Measurements from ENCODE around the gene POLA1.

Gene POLA1

DNA sequence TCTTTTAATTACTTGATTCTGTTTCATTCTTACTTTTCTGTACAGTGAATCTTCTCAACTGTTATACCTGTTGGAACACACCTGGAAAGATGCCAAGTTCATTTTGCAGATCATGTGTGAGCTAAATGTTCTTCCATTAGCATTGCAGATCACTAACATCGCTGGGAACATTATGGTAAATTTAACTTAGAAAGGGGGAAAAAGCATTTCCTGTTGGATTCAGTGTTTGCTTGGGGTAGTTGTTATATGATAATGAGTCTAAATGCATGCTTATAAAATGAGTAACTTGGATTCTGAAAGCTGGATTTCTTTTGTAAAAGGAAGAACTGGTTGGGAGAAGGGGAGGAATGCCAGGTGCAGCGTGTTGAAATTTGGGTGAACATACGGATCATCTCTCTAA, 47.6 kb downstream of the POLA1 start:
- peaks cover 14% of the 10 kb centered on the region for H3K36me3 Mint-ChIP-seq
- no peak for DNase-seq (ENCODE audit: low spot score in 2 of 2)
- H3K4me3 Mint-ChIP-seq, result no peak overlapping the region

GRCh38 chrX:24748196-24748595, 54.5 kb downstream of the POLA1 start:
- ATAC-seq (ENCODE audit: low read depth), result no peak
- no peaks in the 10 kb centered on the region for H3K27me3 Mint-ChIP-seq
- no peak overlapping the region for H3K4me3 Mint-ChIP-seq
- no peaks in the 10 kb centered on the region for H3K9me3 Mint-ChIP-seq
- no peak for DNase-seq (ENCODE audit: low spot score in 2 of 2)
- no peak overlapping the region for H3K27ac Mint-ChIP-seq
- H3K36me3 Mint-ChIP-seq, result no peaks in the 10 kb centered on the region
- H3K4me1 Mint-ChIP-seq, result no peaks in the 10 kb centered on the region

More for the DNA sequence above, 47.6 kb downstream of the POLA1 start:
- no peak overlapping the region for H3K27ac Mint-ChIP-seq
- no peak for ATAC-seq (ENCODE audit: low read depth)
- no peaks in the 10 kb centered on the region for H3K4me1 Mint-ChIP-seq
- H3K27me3 Mint-ChIP-seq, result no peaks in the 10 kb centered on the region
- H3K9me3 Mint-ChIP-seq, result no peaks in the 10 kb centered on the region

GRCh38 chrX:24759786-24760185, 66.1 kb downstream of the POLA1 start:
- Mint-ChIP-seq H3K36me3 (peaks cover 18% of the 10 kb centered on the region), H3K27ac (no peak overlapping the region)
- no peak for DNase-seq (ENCODE audit: low spot score in 2 of 2)

GRCh38 chrX:24760363-24761000, 66.8 kb downstream of the POLA1 start:
- DNase-seq (ENCODE audit: low spot score in 2 of 2) (no peak), ATAC-seq (ENCODE audit: low read depth) (no peak)
- no peak overlapping the region for H3K4me3 Mint-ChIP-seq
- H3K4me1 Mint-ChIP-seq, result peaks cover 4% of the 10 kb centered on the region
- peaks cover 22% of the 10 kb centered on the region for H3K36me3 Mint-ChIP-seq
- no peaks in the 10 kb centered on the region for H3K9me3 Mint-ChIP-seq
- H3K27ac Mint-ChIP-seq, result no peak overlapping the region
- H3K27me3 Mint-ChIP-seq, result no peaks in the 10 kb centered on the region

More at GRCh38 chrX:24759786-24760185, 66.1 kb downstream of the POLA1 start:
- Mint-ChIP-seq H3K4me3 (no peak overlapping the region), H3K27me3 (no peaks in the 10 kb centered on the region), H3K4me1 (peaks cover 2% of the 10 kb centered on the region), H3K9me3 (no peaks in the 10 kb centered on the region)
- no peak for ATAC-seq (ENCODE audit: low read depth)

- Mint-ChIP-seq H3K27ac (no peak overlapping the region), H3K27me3 (no peaks in the 10 kb centered on the region), H3K4me3 (no peak overlapping the region), H3K9me3 (no peaks in the 10 kb centered on the region), H3K36me3 (peaks cover 26% of the 10 kb centered on the region), H3K4me1 (peaks cover 4% of the 10 kb centered on the region)
- ATAC-seq (ENCODE audit: low read depth) (no peak), DNase-seq (ENCODE audit: low spot score in 2 of 2) (no peak)
Measured at GRCh38 chrX:24761306-24761705, 67.6 kb downstream of the POLA1 start.

- Mint-ChIP-seq H3K27me3 (no peaks in the 10 kb centered on the region), H3K27ac (no peak overlapping the region), H3K4me1 (peaks cover 4% of the 10 kb centered on the region), H3K9me3 (no peaks in the 10 kb centered on the region), H3K36me3 (peaks cover 31% of the 10 kb centered on the region), H3K4me3 (no peak overlapping the region)
- no peak for DNase-seq (ENCODE audit: low spot score in 2 of 2)
- no peak for ATAC-seq (ENCODE audit: low read depth)
Measured at GRCh38 chrX:24763989-24764388, 70.3 kb downstream of the POLA1 start.

- no peak overlapping the region for H3K4me3 Mint-ChIP-seq
- H3K36me3 Mint-ChIP-seq, result peaks cover 29% of the 10 kb centered on the region
- ATAC-seq (ENCODE audit: low read depth) (no peak), DNase-seq (ENCODE audit: low spot score in 2 of 2) (no peak)
- no peaks in the 10 kb centered on the region for H3K9me3 Mint-ChIP-seq
- no peaks in the 10 kb centered on the region for H3K27me3 Mint-ChIP-seq
- peaks cover 4% of the 10 kb centered on the region for H3K4me1 Mint-ChIP-seq
- no peak overlapping the region for H3K27ac Mint-ChIP-seq
Measured at GRCh38 chrX:24767557-24767956, 73.8 kb downstream of the POLA1 start.

- H3K4me1 Mint-ChIP-seq, result peaks cover 4% of the 10 kb centered on the region
- H3K36me3 Mint-ChIP-seq, result peaks cover 24% of the 10 kb centered on the region
- DNase-seq (ENCODE audit: low spot score in 2 of 2) (no peak), ATAC-seq (ENCODE audit: low read depth) (no peak)
- no peaks in the 10 kb centered on the region for H3K9me3 Mint-ChIP-seq
- H3K27ac Mint-ChIP-seq, result no peak overlapping the region
- H3K4me3 Mint-ChIP-seq, result no peak overlapping the region
- H3K27me3 Mint-ChIP-seq, result no peaks in the 10 kb centered on the region
Measured at GRCh38 chrX:24768556-24768955, 74.8 kb downstream of the POLA1 start.

DNA sequence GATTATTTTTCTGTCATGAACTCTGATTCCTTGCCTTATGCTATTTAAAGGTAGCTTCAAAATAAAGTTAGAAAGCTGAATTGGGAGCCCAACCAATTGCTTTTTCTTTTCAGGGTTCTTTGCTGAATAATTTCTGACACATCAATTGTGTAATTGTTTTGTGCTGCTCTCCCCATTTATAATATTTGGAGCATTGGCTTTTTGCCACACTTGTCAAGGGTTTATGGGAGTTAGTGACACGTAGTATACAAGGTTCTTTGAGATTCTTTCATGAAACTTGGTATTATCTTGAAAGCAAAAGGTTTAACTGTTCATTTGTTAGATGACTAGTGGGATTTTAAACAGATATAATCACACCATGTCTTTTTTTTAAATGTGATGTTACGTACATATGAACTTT, 80.9 kb downstream of the POLA1 start:
- H3K4me1 Mint-ChIP-seq, result peaks cover 9% of the 10 kb centered on the region
- no peak overlapping the region for H3K27ac Mint-ChIP-seq
- DNase-seq (ENCODE audit: low spot score in 2 of 2), result no peak
- no peak for ATAC-seq (ENCODE audit: low read depth)
- no peaks in the 10 kb centered on the region for H3K27me3 Mint-ChIP-seq
- no peak overlapping the region for H3K4me3 Mint-ChIP-seq
- H3K36me3 Mint-ChIP-seq, result peaks cover 3% of the 10 kb centered on the region
- H3K9me3 Mint-ChIP-seq, result no peaks in the 10 kb centered on the region

DNA sequence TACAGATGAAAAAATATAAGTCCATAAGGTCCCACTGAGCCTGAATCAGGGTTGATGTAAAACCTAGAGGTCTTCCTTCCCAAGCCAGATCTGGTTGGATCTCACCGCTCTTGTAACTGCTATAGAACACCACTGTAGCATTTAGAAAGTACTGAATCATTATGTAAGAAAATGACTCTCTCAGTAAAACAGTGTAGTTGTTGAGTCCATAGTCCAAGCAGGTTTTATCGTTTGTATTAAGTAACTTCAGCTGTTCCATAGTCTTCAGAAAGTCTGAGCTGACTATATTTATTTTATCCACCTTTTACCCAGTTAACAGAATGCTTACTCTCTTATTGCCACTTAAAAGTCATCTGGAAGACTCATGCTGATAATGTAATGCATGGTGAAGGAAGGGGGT, 82.2 kb downstream of the POLA1 start:
- H3K27ac Mint-ChIP-seq, result no peak overlapping the region
- ATAC-seq (ENCODE audit: low read depth) (no peak), DNase-seq (ENCODE audit: low spot score in 2 of 2) (no peak)
- no peaks in the 10 kb centered on the region for H3K9me3 Mint-ChIP-seq
- peaks cover 3% of the 10 kb centered on the region for H3K36me3 Mint-ChIP-seq
- peaks cover 9% of the 10 kb centered on the region for H3K4me1 Mint-ChIP-seq
- no peak overlapping the region for H3K4me3 Mint-ChIP-seq
- no peaks in the 10 kb centered on the region for H3K27me3 Mint-ChIP-seq

DNA sequence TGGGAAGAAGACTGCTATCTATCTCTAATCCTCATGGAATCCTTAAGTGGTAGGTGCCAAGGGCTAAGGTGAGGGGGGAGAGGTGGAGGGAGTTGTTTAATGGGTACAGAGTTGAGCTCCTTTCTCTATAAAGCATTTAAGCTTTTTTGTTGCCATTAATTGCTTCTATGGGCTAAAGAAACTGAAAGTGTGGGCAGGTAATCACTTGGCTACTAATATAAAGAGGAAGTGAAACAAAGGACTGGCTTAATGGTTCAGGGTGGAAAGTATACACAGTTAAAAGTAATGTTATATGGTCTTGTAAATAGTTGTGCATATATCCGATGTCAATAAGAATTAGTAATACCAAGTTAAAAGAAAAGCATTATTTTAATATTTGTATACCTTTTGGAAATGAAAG, 83.9 kb downstream of the POLA1 start:
- Mint-ChIP-seq H3K36me3 (peaks cover 3% of the 10 kb centered on the region), H3K4me3 (peak overlapping the region; percentile 75)

GRCh38 chrX:24782011-24782410, 88.3 kb downstream of the POLA1 start:
- ATAC-seq (ENCODE audit: low read depth) (no peak), DNase-seq (ENCODE audit: low spot score in 2 of 2) (no peak)
- Mint-ChIP-seq H3K4me1 (peaks cover 4% of the 10 kb centered on the region), H3K4me3 (no peak overlapping the region), H3K36me3 (peaks cover 7% of the 10 kb centered on the region), H3K27me3 (no peaks in the 10 kb centered on the region), H3K9me3 (no peaks in the 10 kb centered on the region), H3K27ac (no peak overlapping the region)

More for the DNA sequence above, 83.9 kb downstream of the POLA1 start:
- Mint-ChIP-seq H3K4me1 (peaks cover 9% of the 10 kb centered on the region), H3K27me3 (no peaks in the 10 kb centered on the region), H3K9me3 (no peaks in the 10 kb centered on the region), H3K27ac (peak overlapping the region; percentile 92)
- ATAC-seq (ENCODE audit: low read depth) (peak; percentile 95), DNase-seq (ENCODE audit: low spot score in 2 of 2) (peak; percentile 5 to 10)

DNA sequence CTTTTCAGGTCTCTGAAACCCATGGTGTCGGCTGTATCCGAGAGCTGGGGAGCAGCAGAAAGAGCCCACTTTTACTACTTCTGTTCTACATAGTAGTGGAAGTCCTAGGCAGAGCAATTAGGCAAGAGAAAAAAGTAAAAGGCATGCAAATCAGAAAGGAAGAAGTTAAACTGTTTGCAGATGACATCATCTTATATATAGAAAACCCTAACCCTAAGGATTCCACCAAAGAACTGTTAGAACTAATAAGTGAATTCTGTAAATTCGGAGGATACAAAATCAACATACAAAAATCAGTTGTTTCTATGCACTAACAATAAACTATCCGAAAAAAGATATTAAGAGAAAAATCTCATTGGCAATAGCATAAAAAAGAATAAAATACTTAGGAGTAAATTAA, 95.3 kb downstream of the POLA1 start:
- peaks cover 10% of the 10 kb centered on the region for H3K36me3 Mint-ChIP-seq
- H3K4me1 Mint-ChIP-seq, result no peaks in the 10 kb centered on the region
- no peak overlapping the region for H3K4me3 Mint-ChIP-seq
- no peak overlapping the region for H3K27ac Mint-ChIP-seq
- DNase-seq (ENCODE audit: low spot score in 2 of 2) (no peak), ATAC-seq (ENCODE audit: low read depth) (no peak)
- H3K27me3 Mint-ChIP-seq, result no peaks in the 10 kb centered on the region
- no peaks in the 10 kb centered on the region for H3K9me3 Mint-ChIP-seq

- H3K27ac Mint-ChIP-seq, result no peak overlapping the region
- ATAC-seq (ENCODE audit: low read depth) (no peak), DNase-seq (ENCODE audit: low spot score in 2 of 2) (no peak)
- no peak overlapping the region for H3K4me3 Mint-ChIP-seq
- H3K9me3 Mint-ChIP-seq, result no peaks in the 10 kb centered on the region
- H3K4me1 Mint-ChIP-seq, result no peaks in the 10 kb centered on the region
- no peaks in the 10 kb centered on the region for H3K27me3 Mint-ChIP-seq
- H3K36me3 Mint-ChIP-seq, result peaks cover 10% of the 10 kb centered on the region
Measured at GRCh38 chrX:24790166-24790565, 96.4 kb downstream of the POLA1 start.

- Mint-ChIP-seq H3K4me3 (no peak overlapping the region), H3K4me1 (no peaks in the 10 kb centered on the region), H3K36me3 (peaks cover 6% of the 10 kb centered on the region), H3K27ac (no peak overlapping the region), H3K9me3 (no peaks in the 10 kb centered on the region), H3K27me3 (no peaks in the 10 kb centered on the region)
- DNase-seq (ENCODE audit: low spot score in 2 of 2) (no peak), ATAC-seq (ENCODE audit: low read depth) (no peak)
Measured at GRCh38 chrX:24796204-24796603, 102.5 kb downstream of the POLA1 start.

Data from memory B cell (primary cell).